Activated naive CD4-positive, alpha-beta T cell treated with Interleukin-2 at 50 U/mL for 16 hours (primary cell): Measurements from ENCODE around the gene EVPL.
"Not testable (repeated sequence)": the region's sequence is repeated elsewhere in the genome, so short reads cannot be mapped to it uniquely, and the experiment has no call there.

ENCODE experiments used
- DNase-seq: peaks from one replicate; pipeline ENCODE4 v3.0.0-alpha.2; 2020

EVPL gene

GRCh38 chr17:76048025-76048605 is 21.0 kb upstream of the EVPL start:
- DNase-seq: no peak

GRCh38 chr17:76046064-76046463 is 19.0 kb upstream of the EVPL start:
- no peak for DNase-seq

GRCh38 chr17:76044475-76045007 is 17.4 kb upstream of the EVPL start:
- DNase-seq: not testable (repeated sequence)

GRCh38 chr17:76042868-76043267 is 15.8 kb upstream of the EVPL start:
- not testable (repeated sequence) for DNase-seq

DNA sequence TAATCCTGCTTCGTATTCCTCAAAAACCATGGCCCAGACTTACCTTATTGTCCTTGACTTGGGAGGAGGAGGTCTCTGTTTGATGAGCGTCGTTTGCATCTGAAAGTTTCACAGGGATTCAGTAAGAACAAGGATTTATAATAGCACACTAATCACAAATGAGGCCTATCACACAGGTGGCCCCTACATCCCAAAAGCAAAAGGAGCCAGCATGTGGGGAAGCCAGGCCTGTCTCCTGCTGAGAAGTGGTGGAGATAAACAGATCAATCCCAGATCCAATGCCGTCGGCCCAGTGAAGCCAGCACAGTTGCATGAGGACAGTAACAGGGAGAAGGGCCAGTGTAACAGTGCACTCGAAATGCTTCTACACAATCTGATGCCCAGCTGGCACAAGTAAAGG is 13.3 kb upstream of the EVPL start:
- DNase-seq: no peak

- no peak for DNase-seq
These were observed 12.0 kb upstream of the EVPL start for GRCh38 chr17:76039121-76039520.

DNA sequence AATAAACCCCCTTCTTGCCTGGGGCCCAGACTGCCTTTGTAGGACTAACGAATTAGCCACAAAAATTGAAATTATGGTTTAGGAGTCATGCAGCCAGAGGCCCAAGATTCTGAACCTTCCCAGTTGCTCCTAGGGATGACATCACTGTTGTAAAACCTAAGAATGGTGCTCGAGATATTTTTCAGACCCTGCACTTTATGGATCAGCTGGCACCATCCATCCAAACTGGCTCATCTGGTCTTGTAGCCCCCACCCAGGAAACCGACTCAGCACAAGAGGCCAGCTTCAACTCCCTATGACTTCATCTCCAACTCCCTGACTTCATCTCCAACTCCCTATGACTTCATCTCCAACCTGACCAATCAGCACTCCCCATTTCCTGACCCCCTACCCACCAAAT is 10.9 kb upstream of the EVPL start:
- no peak for DNase-seq

- DNase-seq: no peak
These were observed 9.6 kb upstream of the EVPL start for GRCh38 chr17:76036497-76037261.

DNA sequence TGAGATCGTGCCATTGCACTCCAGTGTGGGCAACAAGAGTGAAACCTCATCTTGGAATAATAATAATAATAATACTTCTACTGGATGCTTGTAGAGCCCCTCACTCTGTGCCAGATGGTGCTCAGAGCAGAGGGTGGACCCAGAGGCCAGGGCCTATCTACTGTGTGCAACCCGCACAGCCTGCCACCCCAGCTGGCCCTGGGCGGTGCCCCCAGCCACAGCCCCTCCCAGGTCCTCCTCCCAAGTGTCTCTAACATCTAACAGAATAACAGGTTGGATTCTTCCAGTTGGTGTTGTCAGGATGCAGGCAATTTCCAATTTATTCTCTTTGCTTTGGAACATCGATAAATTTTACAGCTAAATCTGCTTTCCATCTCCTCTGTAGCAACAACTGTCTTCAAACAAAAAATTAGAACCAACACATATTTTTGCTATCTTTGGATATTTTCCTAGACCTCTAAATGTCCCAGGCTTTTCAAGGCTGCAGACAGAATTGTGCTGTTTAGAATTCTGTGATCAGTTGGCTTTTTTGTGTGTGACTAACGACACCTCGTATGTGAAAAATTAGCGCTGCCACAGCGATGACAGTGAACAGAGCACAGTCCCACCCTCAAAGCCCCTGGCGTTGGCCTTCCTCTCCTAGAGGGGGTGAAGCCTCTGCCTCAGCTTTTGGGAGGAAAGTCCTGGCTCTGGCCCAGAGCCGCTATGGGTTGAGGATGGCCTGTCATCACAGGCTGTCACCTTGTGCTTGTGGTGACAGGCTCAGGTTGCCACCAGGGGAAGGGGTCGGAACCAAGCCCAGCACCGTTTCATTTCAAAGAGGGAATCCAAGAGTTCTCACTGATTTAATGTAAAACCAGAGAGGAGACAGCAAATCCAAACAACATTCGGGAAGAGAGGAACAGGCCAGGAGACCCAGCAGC is 7.6 kb upstream of the EVPL start:
- no peak for DNase-seq

GRCh38 chr17:76033139-76033538 is 6.0 kb upstream of the EVPL start:
- no peak for DNase-seq

DNA sequence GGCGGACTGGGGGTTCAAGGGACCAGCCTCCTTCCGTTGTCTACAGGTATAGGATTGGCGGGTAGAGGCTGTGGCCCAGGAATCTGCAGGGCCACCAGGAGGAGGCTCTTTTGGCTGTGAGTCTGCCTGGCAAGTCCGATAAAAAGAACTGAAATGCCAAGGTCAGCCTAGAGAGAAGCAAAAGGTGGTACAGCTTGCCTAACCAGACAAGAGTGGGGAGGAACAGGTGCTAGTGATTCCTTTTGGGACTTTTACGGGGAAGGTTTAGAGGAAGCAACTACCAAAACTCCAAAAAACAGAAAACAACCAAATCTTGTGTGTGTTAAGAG is 5.6 kb upstream of the EVPL start:
- no peak for DNase-seq

GRCh38 chr17:76032073-76032779 is 5.1 kb upstream of the EVPL start:
- DNase-seq: no peak

DNA sequence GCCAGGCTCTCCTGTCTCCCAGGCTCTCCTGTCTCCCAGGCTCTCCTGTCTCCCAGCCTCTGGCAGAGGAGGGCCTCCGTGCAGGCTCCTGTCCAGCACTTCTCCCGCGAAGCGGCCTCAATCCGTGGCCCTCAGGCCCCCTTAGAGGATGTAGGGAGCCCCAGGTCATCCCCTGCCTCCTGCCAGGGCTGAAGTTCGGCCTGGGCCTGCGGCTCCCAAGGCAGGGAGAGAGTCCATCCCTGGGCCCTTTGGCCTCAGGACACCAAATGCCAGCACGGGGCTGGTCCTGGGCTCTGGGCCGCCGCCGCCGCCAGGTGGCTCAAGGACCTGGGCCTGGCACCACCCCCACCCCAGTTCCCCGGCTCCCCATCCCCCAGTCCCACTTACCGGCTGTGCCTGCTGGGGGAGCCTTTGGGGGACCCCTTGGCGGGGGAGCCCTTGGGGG is 370 bp downstream of the EVPL start:
- DNase-seq: no peak

DNA sequence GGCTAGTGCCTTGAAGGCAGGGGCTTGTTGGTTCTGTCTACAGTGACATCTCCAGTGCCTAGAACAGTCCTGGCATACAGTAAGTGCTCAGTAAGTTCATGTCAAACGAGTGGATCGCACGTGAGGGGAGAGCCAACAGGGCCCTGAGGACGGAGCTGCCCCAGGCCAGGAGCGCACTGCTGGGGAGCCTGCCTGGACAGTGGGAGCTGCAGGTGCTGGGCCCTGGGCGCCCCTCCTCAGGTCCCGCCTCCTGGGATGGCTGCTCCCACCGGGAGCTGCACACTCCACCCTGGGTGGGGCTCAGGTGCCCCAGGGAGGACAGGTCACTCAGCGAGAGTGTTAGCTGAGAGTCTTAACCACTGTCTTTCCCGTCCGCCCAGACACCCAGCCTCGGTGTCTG is 1.8 kb downstream of the EVPL start:
- DNase-seq: no peak

DNA sequence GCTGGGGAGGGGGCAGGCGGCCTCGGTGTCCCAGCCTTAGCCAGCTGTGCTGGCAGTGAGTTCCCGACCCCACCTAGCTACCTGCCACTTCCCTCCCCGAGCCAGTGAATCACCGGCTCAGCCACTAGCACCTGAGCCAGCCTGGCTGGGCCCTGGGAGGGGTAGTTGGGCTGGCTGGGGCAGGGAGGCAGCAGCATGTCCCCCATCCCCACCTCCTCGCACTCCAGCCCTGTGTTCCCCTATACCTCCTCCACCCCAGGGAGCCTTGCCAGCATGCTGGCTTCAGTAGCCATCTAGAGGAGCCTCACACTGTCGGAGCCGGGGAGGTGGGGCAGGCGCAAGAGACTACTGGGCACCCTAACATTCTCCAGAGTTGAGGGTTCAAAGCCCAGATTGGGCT is 2.8 kb downstream of the EVPL start:
- no peak for DNase-seq

GRCh38 chr17:76023900-76024237 is 3.2 kb downstream of the EVPL start:
- DNase-seq: no peak

- no peak for DNase-seq
These were observed 3.9 kb downstream of the EVPL start for GRCh38 chr17:76022973-76023899.

GRCh38 chr17:76022285-76022684 is 4.8 kb downstream of the EVPL start:
- no peak for DNase-seq

- DNase-seq: no peak
These were observed 7.2 kb downstream of the EVPL start for GRCh38 chr17:76019833-76020467.

DNA sequence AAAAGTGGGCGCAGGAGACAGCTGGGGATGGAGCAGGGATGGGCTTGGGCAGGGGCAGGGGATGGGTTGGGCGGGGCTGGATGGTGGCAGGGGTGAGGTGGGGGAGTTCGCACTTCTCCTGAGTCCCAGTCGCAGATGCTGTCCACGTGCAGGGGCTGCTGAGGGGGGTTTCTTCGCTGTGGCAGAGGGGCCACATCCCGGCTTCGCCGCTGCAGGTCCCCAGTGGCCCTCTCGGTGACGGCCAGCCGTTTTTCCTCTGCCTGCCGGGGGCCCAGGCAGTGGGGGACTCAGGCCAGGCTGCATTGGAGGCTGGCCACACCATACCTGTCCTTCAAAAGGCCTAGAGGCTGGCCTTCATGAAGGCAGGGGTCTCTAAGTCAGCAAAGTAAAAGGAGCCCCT is 8.3 kb downstream of the EVPL start:
- no peak for DNase-seq

- DNase-seq: no peak
These were observed 8.8 kb downstream of the EVPL start for GRCh38 chr17:76018340-76018680.
